ENCODE data around the gene SNX13. TPM values are rescaled to one million over a fixed set of nuclear protein-coding genes. Genes with fewer than 3 reads are reported as not detected.

SNX13 gene
- total RNA-seq, 1 donor: 11.3 TPM

GRCh38 chr7:17792075-17792936 lies 148.0 kb downstream of the SNX13 start:
- DNase-seq (ENCODE audit: low read depth in 2 of 3, low spot score in 2 of 3): no peak

DNA sequence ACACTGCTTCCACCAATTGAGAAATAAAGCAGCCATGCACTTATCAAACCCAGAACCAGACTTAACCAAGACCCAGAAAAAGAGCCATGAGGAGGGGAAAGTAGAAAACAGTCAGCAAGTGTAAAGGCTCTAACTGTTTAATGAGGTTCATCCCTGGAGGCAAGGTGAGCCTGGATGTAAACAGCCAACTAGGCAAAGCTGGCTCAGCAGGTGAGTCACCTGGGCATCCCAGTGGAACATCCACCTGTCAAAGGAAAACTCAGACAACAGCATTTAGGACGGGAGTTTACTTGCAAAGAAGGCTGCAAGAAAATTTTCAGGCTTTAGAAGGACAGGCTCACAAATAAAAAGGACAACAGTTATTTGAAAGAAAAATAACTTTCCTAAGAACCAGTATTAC lies 153.0 kb downstream of the SNX13 start:
- no peak for DNase-seq (ENCODE audit: low read depth in 2 of 3, low spot score in 2 of 3)

DNA sequence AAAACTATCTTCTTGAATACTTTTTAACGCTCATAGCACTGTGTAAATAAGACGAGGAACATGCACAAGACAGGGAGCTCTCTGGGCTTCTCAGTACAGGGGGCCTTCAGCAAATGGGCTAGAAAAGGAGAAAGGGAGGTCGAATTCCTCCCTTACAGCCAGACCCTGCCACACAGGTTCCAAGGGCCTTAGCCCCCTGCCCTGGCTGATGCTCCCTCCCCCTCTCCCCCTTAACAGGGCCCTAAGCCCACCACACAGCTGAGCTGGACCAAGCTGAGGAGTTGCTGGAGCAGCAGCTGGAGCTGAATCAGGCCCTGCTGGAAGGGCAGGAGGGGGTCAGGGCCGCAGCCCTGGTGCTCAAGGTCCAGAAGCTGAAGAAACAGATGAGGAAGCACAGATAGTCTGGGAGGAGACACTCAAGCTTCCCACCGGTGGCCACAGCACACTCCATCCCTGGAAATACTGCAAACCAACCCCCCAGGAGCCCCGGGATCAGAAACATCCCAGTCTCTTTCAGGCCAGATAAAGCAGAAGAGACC lies 153.9 kb downstream of the SNX13 start:
- DNase-seq (ENCODE audit: low read depth in 2 of 3, low spot score in 2 of 3): no peak

- DNase-seq (ENCODE audit: low read depth in 2 of 3, low spot score in 2 of 3): no peak
Measured at GRCh38 chr7:17782216-17782549, 158.1 kb downstream of the SNX13 start.

DNA sequence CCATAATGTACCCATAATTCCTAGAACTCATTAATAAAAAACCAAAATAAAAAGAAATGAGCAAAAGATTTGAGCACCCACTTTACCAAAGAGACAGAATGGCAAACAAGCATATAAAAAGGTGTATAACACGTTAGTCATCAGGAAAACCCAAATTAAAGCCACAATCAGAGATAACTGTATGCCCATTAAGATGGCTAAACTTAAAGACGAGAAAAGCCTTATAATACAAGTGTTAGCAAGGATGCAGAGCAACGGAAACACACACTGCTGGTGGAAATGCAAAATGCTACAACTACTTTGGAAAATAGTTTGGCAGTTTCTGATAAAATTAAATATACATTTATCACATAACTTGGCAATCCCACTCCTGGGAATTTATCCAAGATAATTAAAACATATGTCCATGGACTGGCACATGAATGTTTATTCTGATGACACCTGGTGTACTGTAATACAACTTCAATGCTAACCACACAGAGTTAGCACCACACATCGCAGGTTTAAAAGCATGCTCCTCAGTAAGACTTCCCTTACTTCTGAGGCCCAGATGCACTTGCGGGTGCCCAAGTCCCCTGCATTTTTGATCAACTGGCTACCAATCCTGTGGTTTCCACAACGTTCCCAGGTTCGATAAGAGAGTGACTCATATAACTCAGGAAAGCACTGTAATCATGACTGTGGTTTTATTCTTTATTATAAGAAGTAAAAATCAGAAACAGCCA lies 158.6 kb downstream of the SNX13 start:
- no peak for DNase-seq (ENCODE audit: low read depth in 2 of 3, low spot score in 2 of 3)

DNA sequence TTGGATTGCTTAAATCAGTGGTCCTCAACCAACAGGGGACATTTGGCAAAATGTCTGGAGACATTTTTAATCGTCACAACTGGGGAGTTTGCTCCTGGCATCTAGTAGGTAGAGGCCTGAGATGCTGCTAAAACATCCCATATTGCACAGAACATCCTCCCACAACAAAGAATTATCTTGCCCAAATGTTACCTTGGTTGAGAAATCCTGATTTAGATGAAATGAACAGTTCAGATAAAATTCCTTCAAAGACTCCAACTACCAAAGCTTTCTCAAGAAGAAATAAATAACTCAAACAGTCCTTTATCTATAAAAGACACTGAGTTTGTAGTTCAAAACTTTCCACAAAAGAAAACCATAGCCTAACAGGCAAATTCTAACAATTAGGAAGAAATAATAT lies 160.9 kb downstream of the SNX13 start:
- no peak for DNase-seq (ENCODE audit: low read depth in 2 of 3, low spot score in 2 of 3)

DNA sequence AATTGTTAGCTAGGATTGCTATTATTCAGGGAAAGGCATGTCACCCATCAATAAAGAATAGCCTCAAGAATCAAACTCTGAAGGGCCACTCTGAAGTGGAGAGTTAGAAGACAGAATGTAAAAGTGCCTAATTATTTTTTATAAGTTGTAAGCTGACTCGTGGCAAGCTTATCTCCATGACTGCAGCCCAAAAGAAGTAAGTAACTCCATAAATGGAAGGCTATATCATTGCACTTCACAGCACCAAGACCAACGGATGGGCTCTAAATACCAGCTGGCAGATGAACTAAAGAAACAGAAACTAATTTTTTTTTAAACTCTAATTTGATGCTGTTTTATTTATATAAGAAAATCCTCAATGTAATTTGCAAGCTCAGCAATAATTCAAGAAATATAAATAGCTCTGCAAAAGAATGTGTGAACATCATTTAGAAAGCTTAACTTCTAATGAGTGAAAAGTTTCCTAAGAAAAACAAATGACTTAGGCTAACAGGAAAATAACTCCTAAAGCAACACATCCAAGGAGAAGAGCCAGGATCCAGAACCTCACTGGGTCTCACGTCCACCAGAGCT lies 165.5 kb downstream of the SNX13 start:
- peak in 1 of 3 donors; percentile 4 for DNase-seq (ENCODE audit: low read depth in 2 of 3, low spot score in 2 of 3)

DNA sequence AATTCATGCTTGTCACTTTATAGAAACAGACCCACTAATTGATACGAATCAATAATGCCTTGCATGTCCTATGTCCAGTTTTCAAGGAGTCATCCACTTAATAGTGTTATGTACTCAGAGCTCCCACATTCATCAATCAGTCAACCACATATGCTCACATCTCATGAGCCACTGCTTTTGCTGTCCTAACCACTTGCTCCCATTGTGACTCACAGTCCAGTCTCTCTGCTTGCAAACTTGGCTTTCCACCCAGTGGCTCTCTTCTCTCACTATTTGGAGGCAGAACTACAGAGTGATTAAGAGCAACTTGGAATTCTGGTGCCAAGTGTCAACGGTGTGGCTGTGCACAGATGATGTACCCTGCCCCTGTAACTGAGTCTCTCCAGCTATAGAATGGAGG lies 166.0 kb downstream of the SNX13 start:
- no peak for DNase-seq (ENCODE audit: low read depth in 2 of 3, low spot score in 2 of 3)

DNA sequence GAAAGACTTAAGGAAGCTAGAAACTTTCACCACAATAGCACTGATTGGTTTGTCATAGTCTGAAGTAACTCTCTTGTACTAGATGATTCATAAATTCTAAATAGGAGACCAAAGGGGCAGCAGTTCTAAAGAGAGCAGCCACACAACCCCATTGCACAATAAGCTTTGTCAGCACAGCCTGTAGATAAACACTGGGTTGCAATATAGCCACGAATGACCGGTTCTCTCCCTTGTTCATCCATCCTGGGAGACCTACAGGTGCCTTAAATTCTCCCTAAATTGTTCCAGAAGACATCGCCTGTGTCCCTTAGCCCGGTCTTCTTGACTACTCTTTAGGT lies 167.0 kb downstream of the SNX13 start:
- peak in 1 of 3 donors; percentile 8 for DNase-seq (ENCODE audit: low read depth in 2 of 3, low spot score in 2 of 3)

GRCh38 chr7:17772581-17773288 lies 167.6 kb downstream of the SNX13 start:
- DNase-seq (ENCODE audit: low read depth in 2 of 3, low spot score in 2 of 3): no peak

GRCh38 chr7:17771901-17772408 lies 168.3 kb downstream of the SNX13 start:
- no peak for DNase-seq (ENCODE audit: low read depth in 2 of 3, low spot score in 2 of 3)

DNA sequence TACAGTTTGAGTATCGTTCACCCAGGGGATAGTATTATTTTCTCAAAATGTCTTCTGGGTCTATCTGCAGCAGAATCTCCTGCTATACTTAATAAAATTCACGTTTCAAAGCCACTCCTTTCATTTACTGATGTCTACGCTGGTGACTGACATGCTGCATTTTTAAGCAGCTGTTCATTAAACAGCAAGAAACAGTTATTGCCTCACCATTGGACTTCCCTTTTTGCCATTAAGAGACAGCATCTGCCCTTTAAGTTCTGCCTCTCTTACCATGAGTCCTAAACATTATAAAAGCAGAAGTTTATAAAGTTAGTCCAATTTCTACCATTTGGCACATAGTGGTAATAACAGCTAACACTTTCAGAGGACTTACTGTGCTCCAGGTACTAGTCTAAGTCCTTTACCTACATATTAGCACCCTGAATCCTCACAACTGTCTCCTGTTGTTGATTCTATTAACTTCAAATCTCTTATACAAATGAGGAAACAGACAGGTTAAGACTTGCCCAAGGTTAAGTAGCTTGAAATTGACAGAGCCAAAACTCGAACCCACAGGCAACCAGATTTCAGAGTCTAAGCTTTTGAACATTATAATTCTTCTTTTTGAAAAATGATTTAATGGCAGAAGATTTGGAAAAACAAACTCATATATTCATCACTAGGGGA lies 169.5 kb downstream of the SNX13 start:
- peak in 2 of 3 donors; percentile 49 to 87 for DNase-seq (ENCODE audit: low read depth in 2 of 3, low spot score in 2 of 3)

DNA sequence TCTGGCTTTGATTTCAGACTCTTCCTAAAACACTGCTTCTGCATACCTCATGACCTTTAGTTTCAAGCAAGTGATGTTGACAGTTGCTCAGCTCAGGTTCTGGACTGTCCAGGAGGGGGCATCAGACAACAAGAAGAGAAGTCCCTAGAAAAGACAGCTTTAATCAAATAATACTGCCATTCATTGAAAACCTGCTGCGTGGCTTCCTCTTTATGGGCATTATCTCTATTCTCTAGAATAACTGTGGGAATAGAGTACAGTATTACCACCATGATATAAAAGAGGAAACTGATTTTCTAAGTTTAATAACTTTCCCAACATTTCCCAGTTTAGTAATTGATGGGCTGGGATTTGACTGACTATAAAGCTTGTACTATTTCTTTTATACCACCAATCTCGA lies 170.4 kb downstream of the SNX13 start:
- peak; percentile 5 to 87 (median 69) for DNase-seq (ENCODE audit: low read depth in 2 of 3, low spot score in 2 of 3)

DNA sequence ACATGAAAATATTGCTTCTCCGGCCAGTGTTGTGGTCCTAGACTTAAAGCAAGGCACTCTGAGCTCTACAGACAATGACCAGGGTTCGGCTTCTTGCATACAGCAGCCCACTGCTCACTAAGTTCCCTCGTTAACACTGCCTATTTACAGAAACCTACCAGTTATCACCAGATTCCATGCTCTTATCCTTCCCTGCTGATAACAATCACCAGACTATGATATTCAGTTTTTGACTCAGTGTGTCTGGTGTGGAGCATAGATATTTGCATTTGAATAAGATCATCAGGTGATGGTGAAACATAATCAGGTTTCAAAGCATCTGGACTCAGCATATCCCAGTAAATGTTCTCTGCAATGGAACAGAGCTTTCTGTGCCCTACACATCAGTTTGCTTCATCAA lies 182.3 kb downstream of the SNX13 start:
- DNase-seq (ENCODE audit: low read depth in 2 of 3, low spot score in 2 of 3): no peak

GRCh38 chr7:17746020-17746530 lies 194.2 kb downstream of the SNX13 start:
- no peak for DNase-seq (ENCODE audit: low read depth in 2 of 3, low spot score in 2 of 3)

GRCh38 chr7:17745610-17746009 lies 194.7 kb downstream of the SNX13 start:
- DNase-seq (ENCODE audit: low read depth in 2 of 3, low spot score in 2 of 3): peak in 1 of 3 donors; percentile 17

DNA sequence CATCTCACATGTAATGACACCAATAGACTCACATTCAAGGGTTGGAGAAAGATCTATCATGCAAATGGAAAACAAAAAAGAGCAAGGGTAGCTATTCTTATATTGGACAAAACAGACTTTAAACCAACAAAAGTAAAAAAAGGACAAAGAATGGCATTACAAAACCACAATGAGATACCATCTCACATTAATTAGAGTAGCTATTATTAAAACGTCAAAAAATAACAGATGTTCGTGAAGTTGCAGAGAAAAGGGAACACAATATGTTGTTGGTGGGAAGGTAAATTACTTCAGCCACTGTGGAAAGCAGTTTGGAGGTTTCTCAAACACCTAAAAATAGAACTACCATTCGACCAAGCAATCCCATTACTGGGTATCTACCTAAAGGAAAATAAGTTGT lies 197.0 kb downstream of the SNX13 start:
- DNase-seq (ENCODE audit: low read depth in 2 of 3, low spot score in 2 of 3): peak in 1 of 3 donors; percentile 61

GRCh38 chr7:17741426-17741825 lies 198.9 kb downstream of the SNX13 start:
- no peak for DNase-seq (ENCODE audit: low read depth in 2 of 3, low spot score in 2 of 3)

Data from hematopoietic multipotent progenitor cell (in vitro differentiated cells).